Lower leg skin (tissue), 3 donors: Measurements from ENCODE around the gene FST.

Source experiments
- POLR2A ChIP-seq, 2 donors: fragments of 450-650 bp; IDR thresholded peaks; one replicate each; pipeline ENCODE4 v1.6.1; 2016 to 2017; ENCODE audit warnings: antibody characterized with exemption in 2 of 2, mild to moderate bottlenecking in 1 of 2, moderate library complexity in 1 of 2
- TF ChIP-seq, protein P1 (sequence below), 3 donors: fragments of 450-650 bp; IDR thresholded peaks; one replicate each; pipeline ENCODE4 v1.5.1; 2016; ENCODE audit warnings: antibody characterized with exemption in 3 of 3, mild to moderate bottlenecking in 3 of 3, moderate library complexity in 2 of 3

DNA sequence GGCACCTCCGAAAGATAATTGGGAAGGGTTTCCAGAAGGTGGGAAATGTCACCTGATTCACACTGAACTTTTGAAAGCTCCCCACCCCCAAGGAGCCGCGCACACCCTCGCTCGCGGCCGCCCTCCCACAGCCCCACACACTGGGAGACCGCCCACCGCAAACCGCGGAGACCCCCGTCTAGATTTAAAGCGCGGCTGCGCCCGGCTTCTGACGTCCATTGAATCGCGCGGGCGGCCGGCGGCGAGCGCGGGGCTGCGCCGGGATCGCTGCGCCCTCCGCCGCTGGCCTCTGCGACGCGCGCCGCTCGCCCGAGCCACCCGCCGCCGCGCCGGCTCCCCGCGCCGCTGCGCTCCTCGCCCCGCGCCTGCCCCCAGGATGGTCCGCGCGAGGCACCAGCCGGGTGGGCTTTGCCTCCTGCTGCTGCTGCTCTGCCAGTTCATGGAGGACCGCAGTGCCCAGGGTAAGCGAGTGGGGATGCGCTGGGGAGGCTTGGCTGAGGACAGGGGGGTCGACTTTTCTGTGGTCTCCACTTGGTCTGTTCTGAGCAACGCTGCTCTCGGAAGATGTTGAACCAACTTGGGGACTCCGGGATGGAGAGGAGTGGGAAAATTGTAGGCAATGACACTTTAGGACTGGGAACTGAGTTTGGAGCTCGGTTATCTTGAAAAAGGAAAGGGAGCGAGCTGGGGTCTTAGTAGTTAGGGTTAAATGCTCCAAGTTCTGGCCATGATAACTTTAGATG is at the start of gene FST:
- no peak for TF ChIP-seq POLR2A (IDR thresholded peaks at IDR 0.05)
- TF ChIP-seq, protein P1, sequence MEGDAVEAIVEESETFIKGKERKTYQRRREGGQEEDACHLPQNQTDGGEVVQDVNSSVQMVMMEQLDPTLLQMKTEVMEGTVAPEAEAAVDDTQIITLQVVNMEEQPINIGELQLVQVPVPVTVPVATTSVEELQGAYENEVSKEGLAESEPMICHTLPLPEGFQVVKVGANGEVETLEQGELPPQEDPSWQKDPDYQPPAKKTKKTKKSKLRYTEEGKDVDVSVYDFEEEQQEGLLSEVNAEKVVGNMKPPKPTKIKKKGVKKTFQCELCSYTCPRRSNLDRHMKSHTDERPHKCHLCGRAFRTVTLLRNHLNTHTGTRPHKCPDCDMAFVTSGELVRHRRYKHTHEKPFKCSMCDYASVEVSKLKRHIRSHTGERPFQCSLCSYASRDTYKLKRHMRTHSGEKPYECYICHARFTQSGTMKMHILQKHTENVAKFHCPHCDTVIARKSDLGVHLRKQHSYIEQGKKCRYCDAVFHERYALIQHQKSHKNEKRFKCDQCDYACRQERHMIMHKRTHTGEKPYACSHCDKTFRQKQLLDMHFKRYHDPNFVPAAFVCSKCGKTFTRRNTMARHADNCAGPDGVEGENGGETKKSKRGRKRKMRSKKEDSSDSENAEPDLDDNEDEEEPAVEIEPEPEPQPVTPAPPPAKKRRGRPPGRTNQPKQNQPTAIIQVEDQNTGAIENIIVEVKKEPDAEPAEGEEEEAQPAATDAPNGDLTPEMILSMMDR (IDR thresholded peaks at IDR 0.05): no peak
